NCI-H2171 (cell line): ENCODE results near the gene TTBK1.

Experiments used
- DNase-seq: peaks from one replicate; lab custom pipeline; 2025; lab: John Stamatoyannopoulos, UW

TTBK1 gene

GRCh38 chr6:43223175-43223574 lies 20.1 kb upstream of the TTBK1 start:
- DNase-seq = no peak

GRCh38 chr6:43226192-43226851 lies 17.0 kb upstream of the TTBK1 start:
- DNase-seq = no peak

- DNase-seq = peak; percentile 68
Observed at GRCh38 chr6:43228951-43229802, 14.1 kb upstream of the TTBK1 start, which contains the start of gene DNPH1. Gene DNPH1 (minus strand): TSS chr6:43229481. CDS start chr6:43229456, 25 bp downstream.

GRCh38 chr6:43229803-43230620 lies 13.3 kb upstream of the TTBK1 start:
- no peak for DNase-seq

- DNase-seq = no peak
Observed at GRCh38 chr6:43231053-43231452, 12.2 kb upstream of the TTBK1 start.

GRCh38 chr6:43231735-43232450 lies 11.4 kb upstream of the TTBK1 start:
- DNase-seq = no peak

- DNase-seq = no peak
Observed at GRCh38 chr6:43235841-43236240, 7.4 kb upstream of the TTBK1 start.

GRCh38 chr6:43239054-43239453 lies 4.2 kb upstream of the TTBK1 start:
- no peak for DNase-seq

GRCh38 chr6:43240950-43241349 lies 2.3 kb upstream of the TTBK1 start:
- DNase-seq = no peak

GRCh38 chr6:43241446-43241845 lies 1.8 kb upstream of the TTBK1 start:
- no peak for DNase-seq

- DNase-seq = no peak
Observed at GRCh38 chr6:43243664-43244321, 512 bp downstream of the TTBK1 start.

GRCh38 chr6:43246301-43247113 lies 3.2 kb downstream of the TTBK1 start:
- DNase-seq = peak; percentile 5

GRCh38 chr6:43247114-43247999 lies 4.1 kb downstream of the TTBK1 start:
- peak; percentile 72 for DNase-seq

- no peak for DNase-seq
Observed at GRCh38 chr6:43248101-43248500, 4.8 kb downstream of the TTBK1 start.

- no peak for DNase-seq
Observed at GRCh38 chr6:43248791-43249190, 5.5 kb downstream of the TTBK1 start.

- DNase-seq = peak; percentile 77
Observed at GRCh38 chr6:43250992-43251373, 7.7 kb downstream of the TTBK1 start.

- no peak for DNase-seq
Observed at GRCh38 chr6:43253401-43253800, 10.1 kb downstream of the TTBK1 start.

GRCh38 chr6:43254138-43254817 lies 11.0 kb downstream of the TTBK1 start:
- no peak for DNase-seq

- DNase-seq = no peak
Observed at GRCh38 chr6:43254846-43255245, 11.6 kb downstream of the TTBK1 start.
